Non-pigmented ciliary epithelial cell (primary cell): ENCODE data around the gene MORN3.
"Not testable (repeated sequence)": the region's sequence is repeated elsewhere in the genome, so short reads cannot be mapped to it uniquely, and the experiment has no call there.

ENCODE experiments used
- DNase-seq: peaks from one replicate; pipeline ENCODE4 v3.0.0-alpha.2; 2010; ENCODE audit warnings: low read depth

The MORN3 gene

DNA sequence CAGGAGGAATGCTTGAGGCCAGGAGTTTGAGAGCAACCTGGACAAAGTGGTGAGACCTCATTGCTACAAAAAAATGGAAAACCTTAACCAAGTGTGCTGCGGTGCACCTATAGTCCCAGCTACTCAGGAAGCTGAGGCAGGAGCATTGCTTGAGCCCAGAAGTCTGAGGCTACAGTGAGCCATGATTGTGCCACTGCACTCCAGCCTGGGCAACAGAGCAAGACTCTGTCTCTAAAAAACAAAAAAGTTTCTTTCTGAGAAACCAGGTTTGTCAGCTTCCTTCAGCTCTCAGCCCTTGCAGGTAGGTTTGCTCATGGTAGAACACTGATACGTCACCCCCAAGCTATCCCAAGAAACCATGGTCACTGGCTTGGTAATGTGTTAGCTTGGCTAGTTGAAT lies 20.0 kb upstream of the MORN3 start:
- DNase-seq: no peak

DNA sequence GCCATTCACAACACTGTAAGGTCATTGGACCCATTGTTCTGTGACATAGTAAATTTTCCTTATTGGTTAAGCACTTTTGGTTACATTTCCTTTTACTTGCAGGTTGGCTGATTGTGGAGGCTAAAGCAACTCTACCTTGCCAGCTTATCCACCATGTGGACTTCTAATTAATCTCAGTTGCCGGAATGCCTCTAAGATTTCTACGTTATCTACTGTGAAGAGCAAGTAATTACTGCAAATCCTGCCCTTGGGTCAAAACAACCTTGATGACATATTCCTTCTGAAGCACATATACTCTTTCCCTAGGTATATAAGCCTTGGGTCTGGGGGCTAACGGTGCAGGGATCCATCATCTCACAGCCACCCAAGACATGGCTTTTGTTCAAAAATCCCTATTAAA lies 19.5 kb upstream of the MORN3 start:
- DNase-seq: no peak

DNA sequence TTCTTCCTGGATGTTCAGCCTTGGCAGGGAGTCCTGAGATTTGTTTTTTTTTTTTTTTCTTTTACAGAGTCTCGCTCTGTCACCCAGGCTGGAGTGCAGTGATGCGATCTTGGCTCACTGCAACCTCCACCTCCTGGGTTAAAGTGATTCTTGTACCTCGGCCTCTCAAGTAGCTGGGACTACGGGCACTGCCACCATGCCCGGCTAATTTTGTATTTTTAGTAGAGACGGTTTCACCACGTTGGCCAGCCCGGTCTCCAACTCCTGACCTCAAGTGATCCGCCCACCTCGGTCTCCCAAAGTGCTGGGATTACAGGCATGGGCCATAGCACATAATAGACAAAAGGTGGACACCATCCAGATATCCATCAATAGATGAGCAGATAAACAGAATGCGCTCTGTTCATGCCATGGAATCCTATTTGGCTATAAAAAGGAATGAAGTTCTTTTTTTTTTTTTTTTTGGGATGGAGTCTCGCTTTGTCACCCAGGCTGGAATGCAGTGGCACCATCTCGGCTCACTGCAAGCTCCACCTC lies 10.3 kb upstream of the MORN3 start:
- DNase-seq: not testable (repeated sequence)

DNA sequence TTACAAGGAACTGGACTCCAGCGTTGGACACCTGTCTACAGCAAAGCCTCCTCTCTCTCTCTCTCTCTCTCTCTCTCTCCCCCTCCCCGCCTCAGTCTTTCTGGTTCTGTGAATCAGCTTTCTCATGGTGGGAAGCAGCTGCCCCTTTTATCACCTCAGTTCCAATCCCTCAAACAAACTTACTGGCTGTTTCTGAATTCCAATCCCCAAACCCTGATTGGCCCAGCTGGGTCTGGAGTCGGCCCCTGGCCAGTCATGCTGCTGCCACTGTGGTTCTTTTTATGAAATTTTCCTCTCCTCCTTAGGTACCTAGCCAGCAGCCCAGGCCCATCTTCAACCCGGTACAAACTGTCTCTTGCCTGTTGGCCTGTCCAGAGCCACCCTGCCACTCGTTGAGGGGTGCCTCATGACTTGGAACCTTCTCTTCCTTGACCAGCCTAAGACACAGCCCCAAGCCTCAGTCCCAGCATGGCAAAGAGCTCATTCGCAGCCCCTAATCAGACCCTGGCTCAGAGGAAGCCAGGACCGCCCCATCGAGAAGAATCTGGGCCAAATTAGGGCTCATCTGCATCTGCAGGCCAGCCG lies 9.4 kb upstream of the MORN3 start:
- DNase-seq: no peak

DNA sequence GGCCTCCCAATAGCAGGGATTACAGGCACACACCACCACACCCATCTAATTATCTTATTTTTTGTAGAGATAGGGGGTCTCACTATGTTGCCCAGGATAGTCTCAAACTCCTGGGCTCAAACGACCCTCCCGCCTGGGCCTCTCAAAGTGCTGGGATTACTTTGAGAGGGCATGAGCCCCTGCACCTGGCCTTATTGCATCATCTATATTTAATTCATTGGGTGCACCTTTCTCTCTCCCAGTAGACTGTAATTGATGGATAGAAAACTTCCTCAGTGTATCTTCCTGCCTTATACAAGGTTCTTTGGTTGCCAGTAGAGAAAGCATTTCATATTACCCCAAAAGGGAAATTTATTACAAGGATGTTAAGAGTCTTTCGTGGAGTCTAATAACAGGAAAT lies 8.9 kb upstream of the MORN3 start:
- DNase-seq: no peak

DNA sequence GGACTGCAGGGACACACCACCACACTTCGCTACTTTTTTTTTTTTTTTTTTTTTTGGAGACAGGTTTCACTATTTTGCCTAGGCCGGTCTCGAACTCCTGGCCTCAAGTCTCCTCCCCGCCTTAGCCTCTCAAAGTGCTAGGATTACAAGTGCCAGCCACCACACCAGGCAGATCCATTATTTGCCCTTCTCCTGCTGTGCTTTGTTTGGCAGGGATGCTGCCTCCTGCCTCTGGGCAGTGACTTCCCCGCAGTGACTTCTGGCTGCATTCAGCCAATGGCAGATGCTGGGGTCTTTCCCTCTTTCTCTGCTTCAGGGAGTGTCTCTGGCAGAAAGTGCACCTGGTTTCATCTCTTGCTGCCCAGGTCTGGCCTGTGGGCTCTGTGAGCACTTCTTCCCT lies 6.7 kb upstream of the MORN3 start:
- DNase-seq: no peak

DNA sequence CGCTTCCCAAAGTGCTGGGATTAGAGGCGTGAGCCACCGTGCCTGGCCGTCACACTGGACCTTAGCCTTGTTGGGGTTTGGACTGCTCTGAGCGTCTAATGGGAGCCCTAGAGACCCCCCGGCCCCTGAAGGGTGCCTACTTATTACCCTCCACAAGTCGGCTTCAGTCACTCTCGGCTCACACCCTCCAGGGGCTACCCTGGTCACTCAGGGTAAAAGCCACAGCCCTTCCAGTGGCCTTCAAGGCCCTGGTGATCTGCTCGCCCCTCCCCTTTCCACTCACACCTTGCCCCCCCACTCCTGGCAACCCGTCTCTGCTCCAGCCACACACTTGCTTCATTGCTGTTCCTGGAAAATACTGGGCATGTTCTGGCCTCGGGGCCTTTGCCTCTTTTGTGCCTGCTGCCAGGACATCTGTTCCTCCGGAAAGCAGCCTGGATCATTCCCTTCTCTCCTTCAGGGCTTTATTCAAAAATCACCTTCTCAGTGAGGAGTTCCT lies 3.6 kb upstream of the MORN3 start:
- DNase-seq: no peak

DNA sequence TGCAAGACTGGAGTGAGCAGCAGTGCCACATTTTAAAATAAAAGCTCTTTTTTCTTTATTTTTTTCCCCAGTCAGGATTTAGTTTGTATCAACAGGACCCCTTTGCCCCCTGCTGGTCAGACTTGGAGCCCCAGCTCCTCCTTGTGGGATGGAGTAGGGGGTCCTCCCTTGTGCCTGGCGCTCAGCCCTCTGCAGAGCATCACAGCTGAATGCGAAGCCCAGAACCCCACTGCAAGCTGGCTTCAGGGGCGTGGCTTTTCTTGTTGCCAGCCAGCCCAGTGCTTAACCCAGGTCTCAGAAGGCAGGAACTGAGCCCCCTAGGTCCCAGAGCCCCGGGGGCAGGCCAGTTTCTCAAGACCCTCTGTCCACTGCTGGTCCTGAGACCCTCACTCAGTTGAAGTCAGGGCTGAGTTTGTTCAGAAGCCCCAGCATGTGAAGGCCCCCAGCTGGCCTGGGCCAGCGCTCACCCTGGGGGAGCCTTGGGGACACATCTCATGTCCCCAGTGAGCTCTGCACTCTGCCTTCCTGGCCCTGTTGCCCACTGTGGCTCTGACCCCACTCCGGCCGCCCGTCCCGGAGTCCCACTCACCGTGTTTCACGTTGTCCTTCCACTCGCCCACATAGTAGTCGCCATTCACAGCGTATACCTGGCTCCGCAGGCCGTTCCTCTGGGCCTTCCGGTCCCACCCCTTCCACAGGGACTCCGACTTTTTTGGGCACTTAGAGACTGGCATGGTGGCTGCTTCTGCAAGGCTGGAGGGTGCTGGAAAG lies 519 bp downstream of the MORN3 start:
- DNase-seq: no peak

DNA sequence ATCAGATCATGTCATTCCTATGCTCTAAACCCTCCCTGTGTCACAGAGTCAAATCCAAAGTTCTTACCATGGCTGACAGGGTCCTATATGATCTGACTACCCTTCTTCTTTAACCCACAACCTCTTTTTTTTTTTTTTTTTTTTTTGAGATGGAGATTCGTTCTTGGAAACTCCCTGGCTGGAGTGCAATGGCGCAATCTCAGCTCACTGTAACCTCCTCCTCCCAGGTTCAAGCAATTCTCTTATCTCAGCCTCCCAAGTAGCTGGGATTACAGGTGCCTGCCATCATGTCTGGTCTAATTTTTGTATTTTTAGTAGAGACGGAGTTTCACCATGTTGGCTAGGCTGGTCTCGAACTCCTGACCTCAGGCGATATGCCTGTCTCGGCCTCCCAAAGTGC lies 2.6 kb downstream of the MORN3 start:
- DNase-seq: not testable (repeated sequence)

DNA sequence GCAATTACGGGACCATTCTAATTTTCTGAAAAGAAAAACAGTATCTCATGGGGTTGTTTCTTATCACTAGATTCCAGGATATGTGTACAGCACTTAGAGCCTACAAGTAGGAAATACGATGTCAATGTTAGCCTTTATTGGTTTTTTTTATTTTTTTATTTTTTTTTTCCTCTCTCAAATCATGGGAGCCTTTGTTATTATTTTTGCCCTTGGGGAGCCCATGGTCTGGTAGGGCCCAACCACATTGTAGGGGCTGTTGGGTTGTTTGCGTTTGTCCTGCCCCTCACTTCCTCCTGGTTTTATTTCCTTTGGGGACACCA lies 5.9 kb downstream of the MORN3 start:
- DNase-seq: no peak

DNA sequence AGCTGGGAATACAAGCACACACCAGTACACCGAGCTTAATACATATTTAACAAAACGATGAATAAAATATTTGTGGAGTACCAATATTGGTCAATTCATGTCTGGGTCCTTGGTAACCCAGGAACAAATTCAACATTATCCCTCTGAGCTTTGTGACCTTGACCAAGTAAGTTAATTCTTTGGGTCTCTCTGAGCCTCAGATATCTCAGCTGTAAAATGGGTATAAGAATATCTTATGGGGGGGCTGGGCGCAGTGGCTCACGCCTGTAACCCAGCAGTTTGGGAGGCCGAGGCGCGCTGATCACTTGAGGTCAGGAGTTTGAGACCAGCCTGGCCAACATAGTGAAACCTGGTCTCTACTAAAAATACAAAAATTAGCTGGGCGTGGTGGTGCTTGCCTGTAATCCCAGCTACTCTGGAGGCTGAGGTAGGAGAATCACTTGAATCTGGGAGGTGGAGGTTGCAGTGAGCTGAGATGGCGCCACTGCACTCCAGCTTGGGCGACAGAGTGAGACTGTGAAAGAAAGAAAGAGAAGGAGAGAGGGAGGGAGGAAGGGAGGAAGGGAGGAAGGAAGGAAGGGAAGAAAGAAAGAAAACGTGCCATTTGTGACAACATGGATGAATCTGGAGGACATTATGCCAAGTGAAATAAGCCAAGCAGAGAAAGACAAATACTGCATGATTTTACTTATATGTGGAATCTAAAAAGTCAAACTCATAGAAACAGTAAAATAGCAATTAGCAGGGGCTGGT lies 7.9 kb downstream of the MORN3 start:
- DNase-seq: not testable (repeated sequence)

DNA sequence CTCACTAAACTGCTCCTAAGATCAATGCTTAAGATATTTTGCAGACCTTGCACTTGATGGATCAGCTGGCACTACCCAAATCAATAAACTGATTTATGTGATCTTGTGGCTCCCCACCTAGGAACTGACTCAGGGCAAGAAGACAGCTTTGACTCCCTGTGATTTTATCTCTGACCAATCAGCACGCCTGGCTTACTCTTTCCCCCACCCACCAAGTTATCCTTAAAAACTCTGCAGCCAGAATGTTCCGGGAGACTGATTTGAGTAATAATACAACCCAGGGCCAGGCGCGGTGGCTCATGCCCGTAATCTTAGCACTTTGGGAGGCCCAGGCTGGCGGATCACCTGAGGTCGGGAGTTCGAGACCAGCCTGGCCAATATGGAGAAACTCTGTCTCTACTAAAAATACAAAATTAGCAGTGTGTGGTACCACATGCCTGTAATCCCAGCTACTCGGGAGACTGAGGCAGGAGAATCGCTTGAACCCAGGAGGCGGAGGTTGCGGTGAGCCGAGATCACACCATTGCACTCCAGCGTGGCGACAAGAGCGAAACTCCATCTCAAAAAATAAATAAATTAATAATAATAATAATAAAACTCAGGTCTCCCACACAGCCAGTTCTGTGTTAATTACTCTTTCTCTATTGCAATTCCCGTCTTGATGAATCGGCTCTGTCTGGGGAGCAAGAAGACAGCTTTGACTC lies 12.0 kb downstream of the MORN3 start:
- no peak for DNase-seq

DNA sequence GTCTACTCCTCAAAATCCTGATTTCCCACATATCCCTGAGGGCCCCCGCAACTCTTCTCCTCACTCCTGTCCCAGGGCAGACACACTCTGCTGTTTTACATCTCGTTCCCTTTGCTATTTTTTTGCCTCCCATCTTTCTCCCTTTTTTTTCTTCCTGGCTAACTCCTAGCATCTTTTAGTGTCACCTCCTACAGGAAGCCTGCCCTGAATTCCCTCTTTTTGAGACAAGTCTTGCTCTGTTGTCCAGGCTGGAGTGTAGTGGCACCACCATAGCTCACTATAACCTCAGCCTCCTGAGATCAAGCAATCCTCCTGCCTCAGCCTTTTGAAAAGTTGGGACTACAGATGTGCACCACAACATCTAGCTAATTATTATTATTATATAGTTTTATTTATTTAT lies 13.3 kb downstream of the MORN3 start:
- no peak for DNase-seq

DNA sequence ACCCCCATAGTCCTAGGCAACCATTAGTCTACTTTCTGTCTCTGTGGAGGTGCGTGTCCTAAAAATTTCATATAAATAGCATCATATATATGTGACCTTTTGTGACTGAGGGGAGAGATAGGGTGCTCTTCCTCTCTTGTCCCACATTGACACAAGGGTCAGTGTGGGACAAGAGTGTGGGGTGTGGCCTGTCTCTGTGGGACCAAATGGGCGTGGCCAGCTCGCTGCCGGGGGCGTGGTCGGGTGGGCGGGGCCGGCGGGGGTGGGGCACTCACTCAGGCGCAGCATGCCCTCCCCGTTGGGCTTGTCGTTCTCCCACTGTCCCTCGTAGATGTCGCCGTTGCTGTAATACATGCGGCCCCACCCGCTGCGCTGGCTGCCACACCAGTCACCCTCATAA lies 15.5 kb downstream of the MORN3 start:
- DNase-seq: no peak

DNA sequence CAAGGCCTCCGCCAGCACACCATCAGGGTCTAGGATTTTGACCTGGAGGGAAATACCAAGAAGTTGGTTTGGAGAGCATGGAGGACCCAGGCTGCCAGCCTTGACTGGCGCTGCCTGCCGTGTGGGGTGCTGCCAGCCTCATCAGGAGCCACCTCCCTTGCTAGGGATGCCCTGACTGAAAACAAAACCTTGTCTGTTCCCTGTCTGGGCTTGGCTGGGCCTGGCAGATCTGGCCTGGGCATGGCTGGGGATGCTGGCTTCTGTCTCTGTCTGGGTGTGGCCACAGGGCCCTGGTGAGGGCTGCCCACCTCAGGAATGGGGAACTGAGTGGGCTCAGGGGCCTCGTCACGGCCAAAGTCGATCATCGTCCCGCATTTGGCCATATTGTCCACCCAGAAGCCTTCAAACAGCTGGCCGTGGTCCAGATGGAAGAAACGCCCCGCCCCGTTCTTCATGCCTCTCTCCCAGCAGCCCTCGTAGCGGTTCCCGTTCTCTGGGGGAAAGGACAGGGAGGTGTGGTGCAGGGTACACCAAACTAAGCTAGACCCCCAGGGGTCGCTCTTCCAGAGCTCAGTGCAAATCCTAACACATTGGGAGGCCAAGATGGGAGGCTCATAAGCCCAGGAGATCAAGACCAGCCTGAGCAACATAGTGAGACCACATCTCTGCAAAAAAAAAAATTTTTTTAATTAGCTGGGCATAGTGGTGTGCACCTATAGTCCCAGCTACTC lies 16.5 kb downstream of the MORN3 start:
- DNase-seq: no peak

DNA sequence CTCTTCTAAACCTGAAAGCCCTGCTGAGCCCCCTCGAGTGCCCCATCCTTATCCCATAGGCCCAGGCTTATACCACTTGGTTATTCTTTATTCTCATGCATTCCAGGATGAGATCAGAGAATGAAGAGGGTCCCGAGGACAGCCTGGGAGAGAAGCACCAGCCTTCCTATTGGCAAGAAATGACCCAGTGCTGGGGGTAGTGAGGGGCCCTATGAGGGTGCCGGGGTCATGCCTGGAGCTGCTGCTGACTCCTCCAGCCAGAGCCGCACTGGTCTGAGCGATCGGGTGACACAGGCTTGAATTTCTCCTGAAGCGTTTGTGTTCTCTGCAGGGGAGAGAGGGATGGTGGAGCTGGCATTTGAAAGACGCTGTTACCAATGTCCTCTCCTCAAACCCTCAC lies 18.1 kb downstream of the MORN3 start:
- DNase-seq: no peak

DNA sequence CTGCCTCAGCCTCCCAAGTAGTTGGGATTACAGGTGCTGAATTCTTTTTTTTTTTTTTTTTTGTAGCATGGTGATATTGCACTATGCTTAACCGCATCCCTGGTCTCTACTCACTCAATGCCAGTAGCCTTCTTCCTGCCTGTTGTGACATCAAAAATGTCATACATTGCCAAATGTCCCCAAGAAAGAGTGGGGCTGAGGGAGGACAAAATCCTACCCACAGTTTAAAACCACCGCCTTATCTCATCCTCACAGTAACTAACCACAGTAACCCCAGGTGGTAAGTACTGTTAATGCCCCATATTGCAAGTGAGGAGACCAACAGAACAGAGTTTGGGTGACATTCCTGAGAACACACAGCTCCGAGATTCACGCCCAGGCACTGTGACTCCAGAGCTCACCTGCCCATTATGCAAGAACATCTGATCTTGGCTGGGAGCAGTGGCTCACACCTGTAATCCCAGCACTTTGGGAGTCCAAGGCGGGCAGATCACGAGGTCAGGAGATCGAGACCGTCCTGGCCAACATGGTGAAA lies 19.6 kb downstream of the MORN3 start:
- DNase-seq: no peak

DNA sequence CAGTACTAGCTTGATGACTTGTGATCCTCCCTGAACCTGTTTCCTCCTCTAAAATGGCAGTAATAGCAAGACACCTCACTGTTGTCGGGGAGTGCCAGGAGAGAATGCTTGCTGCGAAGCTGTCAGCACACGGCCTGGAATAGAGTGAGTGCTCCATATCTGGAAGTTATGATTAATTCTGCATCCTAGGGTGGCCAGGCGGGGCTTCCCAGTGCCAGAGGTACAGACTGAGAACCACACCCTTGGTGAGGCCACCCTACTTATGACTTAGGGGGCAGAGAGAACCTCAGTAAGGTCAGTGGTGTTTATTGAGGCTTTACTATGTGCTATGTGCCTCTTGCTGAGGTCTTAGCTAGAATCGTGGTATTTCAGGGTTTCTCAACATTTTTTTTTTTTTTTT lies 20.1 kb downstream of the MORN3 start:
- no peak for DNase-seq

DNA sequence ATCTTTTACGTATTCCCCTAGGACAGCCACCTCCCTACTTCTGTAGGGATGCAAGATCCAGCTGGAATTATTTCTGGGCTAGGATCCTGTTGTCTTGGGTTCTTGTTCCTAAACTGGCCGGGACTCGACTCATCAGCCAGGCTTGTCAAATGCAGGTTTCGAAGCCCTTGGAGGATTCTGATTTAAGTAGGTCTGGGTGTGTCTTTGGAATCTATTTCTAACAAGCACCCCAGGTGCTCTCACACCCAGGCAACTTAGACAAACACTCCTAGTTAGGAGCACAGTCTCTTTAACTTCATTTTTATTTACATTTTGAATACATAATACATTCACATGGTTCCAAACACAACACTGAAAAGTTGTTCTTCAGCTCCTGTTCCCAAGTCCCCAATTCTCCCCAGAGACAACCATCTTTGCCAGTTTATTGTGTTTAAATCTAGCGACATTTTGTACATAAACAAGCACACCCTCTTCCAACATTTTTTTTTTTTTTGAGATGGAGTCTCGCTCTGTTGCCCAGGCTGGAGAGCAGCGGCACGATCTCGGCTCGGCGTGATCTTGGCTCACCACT lies 20.9 kb downstream of the MORN3 start:
- DNase-seq: no peak

DNA sequence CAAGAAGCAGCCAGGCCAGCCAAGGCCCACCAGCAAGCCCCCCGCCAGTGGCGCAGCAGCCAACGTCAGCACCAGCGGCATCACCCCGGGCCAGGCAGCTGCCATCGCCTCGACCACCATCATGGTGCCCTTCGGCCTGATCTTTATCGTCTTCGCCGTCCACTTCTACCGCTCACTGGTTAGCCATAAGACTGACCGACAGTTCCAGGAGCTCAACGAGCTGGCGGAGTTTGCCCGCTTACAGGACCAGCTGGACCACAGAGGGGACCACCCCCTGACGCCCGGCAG lies 28.2 kb downstream of the MORN3 start:
- no peak for DNase-seq
